ENCODE results near the gene TIMP2.

Gene TIMP2

DNA sequence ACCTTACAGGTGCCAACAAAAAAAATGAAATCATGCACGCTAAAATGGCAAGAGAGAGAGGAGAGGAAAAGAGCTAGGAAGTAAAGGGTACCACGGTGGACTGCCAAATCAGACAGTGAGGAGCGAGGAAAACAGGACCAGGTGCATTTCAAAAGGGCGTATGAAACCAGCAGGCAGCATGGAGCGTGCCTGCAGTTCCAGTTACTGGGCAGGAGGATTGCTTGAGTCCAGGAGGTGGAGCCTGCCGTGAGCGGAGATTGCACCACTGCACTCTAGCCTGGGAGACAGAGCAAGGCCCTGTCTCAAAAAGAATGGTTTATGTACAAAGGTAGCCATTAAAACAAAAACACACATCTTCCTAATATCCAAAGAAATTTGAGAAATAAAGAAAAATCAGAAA lies 100.9 kb downstream of the TIMP2 start:
- TF ChIP-seq, protein P1, sequence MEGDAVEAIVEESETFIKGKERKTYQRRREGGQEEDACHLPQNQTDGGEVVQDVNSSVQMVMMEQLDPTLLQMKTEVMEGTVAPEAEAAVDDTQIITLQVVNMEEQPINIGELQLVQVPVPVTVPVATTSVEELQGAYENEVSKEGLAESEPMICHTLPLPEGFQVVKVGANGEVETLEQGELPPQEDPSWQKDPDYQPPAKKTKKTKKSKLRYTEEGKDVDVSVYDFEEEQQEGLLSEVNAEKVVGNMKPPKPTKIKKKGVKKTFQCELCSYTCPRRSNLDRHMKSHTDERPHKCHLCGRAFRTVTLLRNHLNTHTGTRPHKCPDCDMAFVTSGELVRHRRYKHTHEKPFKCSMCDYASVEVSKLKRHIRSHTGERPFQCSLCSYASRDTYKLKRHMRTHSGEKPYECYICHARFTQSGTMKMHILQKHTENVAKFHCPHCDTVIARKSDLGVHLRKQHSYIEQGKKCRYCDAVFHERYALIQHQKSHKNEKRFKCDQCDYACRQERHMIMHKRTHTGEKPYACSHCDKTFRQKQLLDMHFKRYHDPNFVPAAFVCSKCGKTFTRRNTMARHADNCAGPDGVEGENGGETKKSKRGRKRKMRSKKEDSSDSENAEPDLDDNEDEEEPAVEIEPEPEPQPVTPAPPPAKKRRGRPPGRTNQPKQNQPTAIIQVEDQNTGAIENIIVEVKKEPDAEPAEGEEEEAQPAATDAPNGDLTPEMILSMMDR (IDR thresholded peaks at IDR 0.05) = no peak

DNA sequence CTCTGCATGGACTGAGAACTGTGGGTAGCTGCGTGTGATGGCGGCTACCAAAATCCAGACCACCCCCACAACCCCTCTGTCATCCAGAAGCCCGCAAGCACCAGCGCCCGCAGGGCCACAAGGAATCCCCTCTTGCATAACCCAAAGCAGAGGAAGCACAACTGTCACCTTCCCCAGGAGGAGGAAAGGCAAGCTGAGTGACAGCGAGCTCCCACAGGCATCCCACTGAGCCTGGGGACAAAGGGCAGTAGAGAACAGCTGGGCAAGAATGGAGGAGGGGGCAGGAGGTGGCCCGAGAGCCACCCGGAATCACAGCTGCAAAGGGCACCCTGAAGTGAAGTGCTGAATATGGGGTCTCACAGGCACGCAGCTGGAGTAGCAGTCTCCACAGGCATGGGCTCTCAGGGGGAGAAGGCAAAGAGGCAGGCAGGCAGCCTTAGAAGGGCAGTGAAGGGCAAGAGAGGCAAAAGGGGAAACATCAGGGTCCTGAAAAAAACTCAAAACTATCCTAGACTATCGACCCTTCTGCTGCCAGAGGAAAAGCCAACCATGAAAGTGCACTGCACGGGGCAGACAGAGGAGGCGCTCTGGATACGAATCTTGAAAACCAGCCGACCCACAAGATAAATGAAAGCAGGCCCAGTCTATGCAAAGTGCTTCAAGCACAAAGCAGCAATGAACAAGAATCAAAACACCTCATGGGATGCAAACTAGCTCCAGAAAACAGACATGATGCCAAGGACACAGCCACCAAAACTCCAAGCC lies 101.7 kb downstream of the TIMP2 start:
- TF ChIP-seq, protein P1 (IDR thresholded peaks at IDR 0.05) = peak; percentile 26; the same call in 1 of the 2 replicates

DNA sequence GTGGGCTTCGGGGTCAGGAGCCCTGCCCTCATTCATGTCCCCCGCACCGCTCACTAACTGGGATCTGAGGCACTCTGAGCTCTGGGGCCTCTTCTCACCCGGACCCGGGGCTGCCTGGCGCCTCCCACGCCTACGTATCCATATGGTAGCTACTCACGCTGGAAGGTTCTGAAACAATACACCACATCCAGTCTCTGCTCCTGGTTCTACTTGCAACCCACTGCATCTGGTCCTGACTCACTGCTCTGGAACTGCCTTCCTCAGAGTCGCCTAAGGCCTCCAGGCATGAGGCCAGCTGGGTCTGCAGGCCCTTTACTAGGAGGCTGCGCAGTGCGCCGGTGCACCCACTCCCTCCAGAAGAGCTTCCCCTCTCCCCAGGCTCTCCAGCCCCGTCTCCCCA lies 102.6 kb downstream of the TIMP2 start:
- TF ChIP-seq, protein P1 (IDR thresholded peaks at IDR 0.05) = no peak

- TF ChIP-seq, protein P1 (IDR thresholded peaks at IDR 0.05) = no peak
Measured at GRCh38 chr17:78821961-78822360, 103.2 kb downstream of the TIMP2 start.

- TF ChIP-seq, protein P1 (IDR thresholded peaks at IDR 0.05) = no peak
Measured at GRCh38 chr17:78820841-78821240, 104.3 kb downstream of the TIMP2 start.

- TF ChIP-seq, protein P1 (IDR thresholded peaks at IDR 0.05) = no peak
Measured at GRCh38 chr17:78819806-78820792, 105.1 kb downstream of the TIMP2 start.

DNA sequence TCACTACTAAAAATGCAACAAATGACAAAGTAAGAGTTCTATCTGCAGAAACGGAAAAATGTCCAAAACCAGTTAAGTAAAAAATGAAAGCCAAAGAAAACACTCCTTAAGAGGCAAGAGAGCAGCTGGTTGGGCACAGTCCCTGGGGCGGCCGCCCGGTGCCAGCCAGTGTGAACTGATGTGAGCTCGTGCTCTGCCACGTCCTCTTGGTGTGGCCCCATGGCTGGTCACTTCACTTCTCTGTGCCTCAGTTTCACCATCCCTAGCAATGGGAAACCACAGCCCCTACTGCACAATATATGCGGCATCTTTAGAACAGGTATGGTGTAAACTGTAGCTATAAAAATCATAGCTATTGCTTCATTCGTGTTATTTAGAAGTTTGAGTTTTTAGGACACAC lies 105.8 kb downstream of the TIMP2 start:
- TF ChIP-seq, protein P1 (IDR thresholded peaks at IDR 0.05) = no peak
